Measurements from ENCODE around the gene NME7.

DNA sequence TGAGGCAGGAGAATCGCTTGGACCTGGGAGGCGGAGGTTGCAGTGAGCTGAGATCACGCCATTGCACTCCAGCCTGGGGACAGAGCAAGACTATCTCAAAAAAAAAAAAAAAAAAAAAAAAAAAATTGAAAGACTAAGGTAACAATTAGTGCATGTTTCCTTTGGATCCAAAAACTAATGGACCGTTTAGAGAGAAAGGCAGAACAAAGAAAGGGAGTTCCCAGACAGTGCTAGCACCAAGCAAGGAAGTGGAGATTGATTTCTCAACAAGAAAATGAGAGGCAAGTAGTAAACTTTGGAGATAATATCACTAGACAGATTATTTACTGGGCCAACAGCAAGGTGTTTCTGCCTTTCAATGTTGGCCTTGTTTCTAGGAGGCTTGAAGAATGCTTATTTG, 236.9 kb downstream of the NME7 start:
- TF ChIP-seq NR1H2 (CRISPR knock-in tag; IDR thresholded peaks at IDR 0.05), result no peak
- no peak for TF ChIP-seq CREM (CRISPR knock-in tag; IDR thresholded peaks at IDR 0.05)
- TF ChIP-seq, protein P1, sequence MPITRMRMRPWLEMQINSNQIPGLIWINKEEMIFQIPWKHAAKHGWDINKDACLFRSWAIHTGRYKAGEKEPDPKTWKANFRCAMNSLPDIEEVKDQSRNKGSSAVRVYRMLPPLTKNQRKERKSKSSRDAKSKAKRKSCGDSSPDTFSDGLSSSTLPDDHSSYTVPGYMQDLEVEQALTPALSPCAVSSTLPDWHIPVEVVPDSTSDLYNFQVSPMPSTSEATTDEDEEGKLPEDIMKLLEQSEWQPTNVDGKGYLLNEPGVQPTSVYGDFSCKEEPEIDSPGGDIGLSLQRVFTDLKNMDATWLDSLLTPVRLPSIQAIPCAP (CRISPR knock-in tag; IDR thresholded peaks at IDR 0.05), result no peak
- TF ChIP-seq, protein P2, sequence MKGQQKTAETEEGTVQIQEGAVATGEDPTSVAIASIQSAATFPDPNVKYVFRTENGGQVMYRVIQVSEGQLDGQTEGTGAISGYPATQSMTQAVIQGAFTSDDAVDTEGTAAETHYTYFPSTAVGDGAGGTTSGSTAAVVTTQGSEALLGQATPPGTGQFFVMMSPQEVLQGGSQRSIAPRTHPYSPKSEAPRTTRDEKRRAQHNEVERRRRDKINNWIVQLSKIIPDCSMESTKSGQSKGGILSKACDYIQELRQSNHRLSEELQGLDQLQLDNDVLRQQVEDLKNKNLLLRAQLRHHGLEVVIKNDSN (CRISPR knock-in tag; IDR thresholded peaks at IDR 0.05), result no peak
- no peak for TF ChIP-seq OVOL2 (CRISPR knock-in tag; IDR thresholded peaks at IDR 0.05; ENCODE audit: borderline replicate concordance)
- TF ChIP-seq, protein P3, sequence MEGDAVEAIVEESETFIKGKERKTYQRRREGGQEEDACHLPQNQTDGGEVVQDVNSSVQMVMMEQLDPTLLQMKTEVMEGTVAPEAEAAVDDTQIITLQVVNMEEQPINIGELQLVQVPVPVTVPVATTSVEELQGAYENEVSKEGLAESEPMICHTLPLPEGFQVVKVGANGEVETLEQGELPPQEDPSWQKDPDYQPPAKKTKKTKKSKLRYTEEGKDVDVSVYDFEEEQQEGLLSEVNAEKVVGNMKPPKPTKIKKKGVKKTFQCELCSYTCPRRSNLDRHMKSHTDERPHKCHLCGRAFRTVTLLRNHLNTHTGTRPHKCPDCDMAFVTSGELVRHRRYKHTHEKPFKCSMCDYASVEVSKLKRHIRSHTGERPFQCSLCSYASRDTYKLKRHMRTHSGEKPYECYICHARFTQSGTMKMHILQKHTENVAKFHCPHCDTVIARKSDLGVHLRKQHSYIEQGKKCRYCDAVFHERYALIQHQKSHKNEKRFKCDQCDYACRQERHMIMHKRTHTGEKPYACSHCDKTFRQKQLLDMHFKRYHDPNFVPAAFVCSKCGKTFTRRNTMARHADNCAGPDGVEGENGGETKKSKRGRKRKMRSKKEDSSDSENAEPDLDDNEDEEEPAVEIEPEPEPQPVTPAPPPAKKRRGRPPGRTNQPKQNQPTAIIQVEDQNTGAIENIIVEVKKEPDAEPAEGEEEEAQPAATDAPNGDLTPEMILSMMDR (IDR thresholded peaks at IDR 0.05), result no peak
- TF ChIP-seq, protein P4, sequence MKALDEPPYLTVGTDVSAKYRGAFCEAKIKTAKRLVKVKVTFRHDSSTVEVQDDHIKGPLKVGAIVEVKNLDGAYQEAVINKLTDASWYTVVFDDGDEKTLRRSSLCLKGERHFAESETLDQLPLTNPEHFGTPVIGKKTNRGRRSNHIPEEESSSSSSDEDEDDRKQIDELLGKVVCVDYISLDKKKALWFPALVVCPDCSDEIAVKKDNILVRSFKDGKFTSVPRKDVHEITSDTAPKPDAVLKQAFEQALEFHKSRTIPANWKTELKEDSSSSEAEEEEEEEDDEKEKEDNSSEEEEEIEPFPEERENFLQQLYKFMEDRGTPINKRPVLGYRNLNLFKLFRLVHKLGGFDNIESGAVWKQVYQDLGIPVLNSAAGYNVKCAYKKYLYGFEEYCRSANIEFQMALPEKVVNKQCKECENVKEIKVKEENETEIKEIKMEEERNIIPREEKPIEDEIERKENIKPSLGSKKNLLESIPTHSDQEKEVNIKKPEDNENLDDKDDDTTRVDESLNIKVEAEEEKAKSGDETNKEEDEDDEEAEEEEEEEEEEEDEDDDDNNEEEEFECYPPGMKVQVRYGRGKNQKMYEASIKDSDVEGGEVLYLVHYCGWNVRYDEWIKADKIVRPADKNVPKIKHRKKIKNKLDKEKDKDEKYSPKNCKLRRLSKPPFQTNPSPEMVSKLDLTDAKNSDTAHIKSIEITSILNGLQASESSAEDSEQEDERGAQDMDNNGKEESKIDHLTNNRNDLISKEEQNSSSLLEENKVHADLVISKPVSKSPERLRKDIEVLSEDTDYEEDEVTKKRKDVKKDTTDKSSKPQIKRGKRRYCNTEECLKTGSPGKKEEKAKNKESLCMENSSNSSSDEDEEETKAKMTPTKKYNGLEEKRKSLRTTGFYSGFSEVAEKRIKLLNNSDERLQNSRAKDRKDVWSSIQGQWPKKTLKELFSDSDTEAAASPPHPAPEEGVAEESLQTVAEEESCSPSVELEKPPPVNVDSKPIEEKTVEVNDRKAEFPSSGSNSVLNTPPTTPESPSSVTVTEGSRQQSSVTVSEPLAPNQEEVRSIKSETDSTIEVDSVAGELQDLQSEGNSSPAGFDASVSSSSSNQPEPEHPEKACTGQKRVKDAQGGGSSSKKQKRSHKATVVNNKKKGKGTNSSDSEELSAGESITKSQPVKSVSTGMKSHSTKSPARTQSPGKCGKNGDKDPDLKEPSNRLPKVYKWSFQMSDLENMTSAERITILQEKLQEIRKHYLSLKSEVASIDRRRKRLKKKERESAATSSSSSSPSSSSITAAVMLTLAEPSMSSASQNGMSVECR (CRISPR knock-in tag; IDR thresholded peaks at IDR 0.05; ENCODE audit: borderline replicate concordance), result no peak
- TF ChIP-seq, protein P5, sequence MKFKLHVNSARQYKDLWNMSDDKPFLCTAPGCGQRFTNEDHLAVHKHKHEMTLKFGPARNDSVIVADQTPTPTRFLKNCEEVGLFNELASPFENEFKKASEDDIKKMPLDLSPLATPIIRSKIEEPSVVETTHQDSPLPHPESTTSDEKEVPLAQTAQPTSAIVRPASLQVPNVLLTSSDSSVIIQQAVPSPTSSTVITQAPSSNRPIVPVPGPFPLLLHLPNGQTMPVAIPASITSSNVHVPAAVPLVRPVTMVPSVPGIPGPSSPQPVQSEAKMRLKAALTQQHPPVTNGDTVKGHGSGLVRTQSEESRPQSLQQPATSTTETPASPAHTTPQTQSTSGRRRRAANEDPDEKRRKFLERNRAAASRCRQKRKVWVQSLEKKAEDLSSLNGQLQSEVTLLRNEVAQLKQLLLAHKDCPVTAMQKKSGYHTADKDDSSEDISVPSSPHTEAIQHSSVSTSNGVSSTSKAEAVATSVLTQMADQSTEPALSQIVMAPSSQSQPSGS (CRISPR knock-in tag; IDR thresholded peaks at IDR 0.05; ENCODE audit: borderline replicate concordance, low read depth), result no peak
- TF ChIP-seq, protein P6, sequence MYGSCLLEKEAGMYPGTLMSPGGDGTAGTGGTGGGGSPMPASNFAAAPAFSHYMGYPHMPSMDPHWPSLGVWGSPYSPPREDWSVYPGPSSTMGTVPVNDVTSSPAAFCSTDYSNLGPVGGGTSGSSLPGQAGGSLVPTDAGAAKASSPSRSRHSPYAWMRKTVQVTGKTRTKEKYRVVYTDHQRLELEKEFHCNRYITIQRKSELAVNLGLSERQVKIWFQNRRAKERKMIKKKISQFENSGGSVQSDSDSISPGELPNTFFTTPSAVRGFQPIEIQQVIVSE (CRISPR knock-in tag; IDR thresholded peaks at IDR 0.05; ENCODE audit: borderline replicate concordance), result no peak
- TF ChIP-seq, protein P7, sequence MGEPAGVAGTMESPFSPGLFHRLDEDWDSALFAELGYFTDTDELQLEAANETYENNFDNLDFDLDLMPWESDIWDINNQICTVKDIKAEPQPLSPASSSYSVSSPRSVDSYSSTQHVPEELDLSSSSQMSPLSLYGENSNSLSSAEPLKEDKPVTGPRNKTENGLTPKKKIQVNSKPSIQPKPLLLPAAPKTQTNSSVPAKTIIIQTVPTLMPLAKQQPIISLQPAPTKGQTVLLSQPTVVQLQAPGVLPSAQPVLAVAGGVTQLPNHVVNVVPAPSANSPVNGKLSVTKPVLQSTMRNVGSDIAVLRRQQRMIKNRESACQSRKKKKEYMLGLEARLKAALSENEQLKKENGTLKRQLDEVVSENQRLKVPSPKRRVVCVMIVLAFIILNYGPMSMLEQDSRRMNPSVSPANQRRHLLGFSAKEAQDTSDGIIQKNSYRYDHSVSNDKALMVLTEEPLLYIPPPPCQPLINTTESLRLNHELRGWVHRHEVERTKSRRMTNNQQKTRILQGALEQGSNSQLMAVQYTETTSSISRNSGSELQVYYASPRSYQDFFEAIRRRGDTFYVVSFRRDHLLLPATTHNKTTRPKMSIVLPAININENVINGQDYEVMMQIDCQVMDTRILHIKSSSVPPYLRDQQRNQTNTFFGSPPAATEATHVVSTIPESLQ (CRISPR knock-in tag; IDR thresholded peaks at IDR 0.05), result no peak
- TF ChIP-seq, protein P8, sequence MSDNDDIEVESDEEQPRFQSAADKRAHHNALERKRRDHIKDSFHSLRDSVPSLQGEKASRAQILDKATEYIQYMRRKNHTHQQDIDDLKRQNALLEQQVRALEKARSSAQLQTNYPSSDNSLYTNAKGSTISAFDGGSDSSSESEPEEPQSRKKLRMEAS (CRISPR knock-in tag; IDR thresholded peaks at IDR 0.05), result no peak
- TF ChIP-seq, protein P9, sequence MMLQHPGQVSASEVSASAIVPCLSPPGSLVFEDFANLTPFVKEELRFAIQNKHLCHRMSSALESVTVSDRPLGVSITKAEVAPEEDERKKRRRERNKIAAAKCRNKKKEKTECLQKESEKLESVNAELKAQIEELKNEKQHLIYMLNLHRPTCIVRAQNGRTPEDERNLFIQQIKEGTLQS (CRISPR knock-in tag; conservative IDR thresholded peaks at IDR 0.05), result no peak
- TF ChIP-seq NR2C2 (CRISPR knock-in tag; IDR thresholded peaks at IDR 0.05), result no peak

All from WTC11 (cell line).